Thoracic aorta (tissue), 2 donors: ENCODE measurements around the gene HOXA6. TPM values are rescaled to one million over a fixed set of nuclear protein-coding genes. Genes with fewer than 3 reads are reported as not detected.

Source experiments
- ATAC-seq: fragments of 150-250 bp; one replicate; pipeline ENCODE4 v1.8.0; 2017; ENCODE audit warnings: low read depth; ENCODE audit not compliant: insufficient number of reproducible peaks, low FRiP score
- DNase-seq: peaks from one replicate; pipeline ENCODE4 v3.0.0-alpha.2; 2020; ENCODE audit warnings: low spot score
- H3K27ac ChIP-seq, 2 donors: fragments of 200-600 bp; sonication (generic); 1 replicate in 1 of 2; 2 replicates in 1 of 2; pipeline ENCODE4 v1.5.1; 2016; ENCODE audit warnings: mild to moderate bottlenecking in 2 of 2, moderate library complexity in 2 of 2
- H3K27me3 ChIP-seq: fragments of 200-600 bp; sonication (generic); replicated peaks from 2 replicates; pipeline ENCODE4 v1.6.0; 2016; ENCODE audit warnings: mild to moderate bottlenecking; ENCODE audit not compliant: insufficient read depth
- H3K36me3 ChIP-seq: fragments of 200-600 bp; sonication (generic); one replicate; pipeline ENCODE4 v1.5.1; 2016
- H3K4me1 ChIP-seq, 2 donors: fragments of 200-600 bp; sonication (generic); 1 replicate in 1 of 2; 2 replicates in 1 of 2; pipeline versions ENCODE4 v1.5.1 to v1.6.0; 2016; ENCODE audit warnings: low read depth in 2 of 2, mild to moderate bottlenecking in 1 of 2; ENCODE audit not compliant: control insufficient read depth in 1 of 2
- H3K4me3 ChIP-seq: fragments of 200-600 bp; sonication (generic); 2 replicates; pipeline ENCODE4 v1.5.1; 2016; ENCODE audit warnings: mild to moderate bottlenecking
- H3K9me3 ChIP-seq: fragments of 200-600 bp; sonication (generic); 2 replicates; pipeline ENCODE4 v1.5.1; 2016
- total RNA-seq, 2 donors: library from RNA; depleted of rRNA; stranded (reverse); fragments of >200 nt; gene quantifications; one replicate each; pipeline versions ENCODE4 v1.1.0 to v1.2.3, GENCODE V29; 2016
- TF ChIP-seq, protein P1 (sequence below): fragments of 200-600 bp; sonication (generic); IDR thresholded peaks from one replicate; pipeline ENCODE4 v1.5.1; 2019; ENCODE audit warnings: antibody characterized with exemption

The HOXA6 gene
- total RNA-seq, 2 donors from 2014 or later, result not detected

DNA sequence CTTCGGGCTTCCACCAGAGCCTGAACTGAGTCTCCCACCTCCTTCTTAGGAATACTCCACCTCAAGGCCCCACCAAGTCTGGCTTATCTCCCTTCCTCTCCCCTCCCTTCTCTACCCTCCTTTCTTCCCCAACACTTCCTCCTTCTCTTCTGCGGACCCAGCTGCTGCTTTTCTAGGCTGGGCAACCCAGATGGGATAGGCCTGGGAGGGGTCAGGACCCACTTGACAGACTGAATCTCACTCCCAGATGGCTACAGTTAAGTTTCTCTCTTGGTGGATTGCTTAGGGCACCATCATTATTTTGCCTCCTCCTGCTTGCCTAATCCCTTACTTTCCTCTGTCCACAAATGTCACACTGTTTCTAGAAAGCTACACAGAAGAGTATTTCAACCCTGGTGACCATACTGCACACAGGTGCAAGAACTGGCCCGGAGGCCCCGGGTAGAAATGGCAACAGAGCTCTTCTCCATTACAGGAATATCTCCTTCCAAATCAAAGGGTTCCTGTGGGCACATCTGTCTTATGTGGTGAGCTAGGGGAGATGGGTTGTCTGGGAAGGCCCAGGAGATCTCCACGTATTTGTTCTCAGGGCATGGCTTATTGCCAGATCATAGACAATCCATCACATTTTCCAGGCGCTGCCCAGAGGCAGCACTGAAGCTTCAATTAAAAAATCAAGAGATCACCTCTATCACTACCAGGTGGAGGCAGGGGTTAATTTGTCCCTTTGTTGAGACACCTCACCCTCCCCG, 42.6 kb upstream of the HOXA6 start:
- H3K4me3 ChIP-seq, result no peak overlapping the region
- no peak for ATAC-seq

GRCh38 chr7:27189295-27189996, 41.9 kb upstream of the HOXA6 start:
- Histone ChIP-seq H3K4me3 (peak overlapping the region; percentile 28), H3K4me1 (peaks cover 32 to 49% of the 10 kb centered on the region in 2 donors), H3K36me3 (no peaks in the 10 kb centered on the region), H3K9me3 (no peaks in the 10 kb centered on the region), H3K27ac (no peak overlapping the region), H3K27me3 (peaks cover 47% of the 10 kb centered on the region)
- no peak for DNase-seq
- TF ChIP-seq, protein P1, sequence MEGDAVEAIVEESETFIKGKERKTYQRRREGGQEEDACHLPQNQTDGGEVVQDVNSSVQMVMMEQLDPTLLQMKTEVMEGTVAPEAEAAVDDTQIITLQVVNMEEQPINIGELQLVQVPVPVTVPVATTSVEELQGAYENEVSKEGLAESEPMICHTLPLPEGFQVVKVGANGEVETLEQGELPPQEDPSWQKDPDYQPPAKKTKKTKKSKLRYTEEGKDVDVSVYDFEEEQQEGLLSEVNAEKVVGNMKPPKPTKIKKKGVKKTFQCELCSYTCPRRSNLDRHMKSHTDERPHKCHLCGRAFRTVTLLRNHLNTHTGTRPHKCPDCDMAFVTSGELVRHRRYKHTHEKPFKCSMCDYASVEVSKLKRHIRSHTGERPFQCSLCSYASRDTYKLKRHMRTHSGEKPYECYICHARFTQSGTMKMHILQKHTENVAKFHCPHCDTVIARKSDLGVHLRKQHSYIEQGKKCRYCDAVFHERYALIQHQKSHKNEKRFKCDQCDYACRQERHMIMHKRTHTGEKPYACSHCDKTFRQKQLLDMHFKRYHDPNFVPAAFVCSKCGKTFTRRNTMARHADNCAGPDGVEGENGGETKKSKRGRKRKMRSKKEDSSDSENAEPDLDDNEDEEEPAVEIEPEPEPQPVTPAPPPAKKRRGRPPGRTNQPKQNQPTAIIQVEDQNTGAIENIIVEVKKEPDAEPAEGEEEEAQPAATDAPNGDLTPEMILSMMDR, result no peak
- ATAC-seq, result no peak

More for the DNA sequence above, 42.6 kb upstream of the HOXA6 start:
- Histone ChIP-seq H3K9me3 (no peaks in the 10 kb centered on the region), H3K27me3 (peaks cover 46% of the 10 kb centered on the region), H3K27ac (no peak overlapping the region), H3K4me1 (peaks cover 26 to 42% of the 10 kb centered on the region in 2 donors), H3K36me3 (no peaks in the 10 kb centered on the region)
- no peak for DNase-seq
- TF ChIP-seq, protein P1, result no peak

DNA sequence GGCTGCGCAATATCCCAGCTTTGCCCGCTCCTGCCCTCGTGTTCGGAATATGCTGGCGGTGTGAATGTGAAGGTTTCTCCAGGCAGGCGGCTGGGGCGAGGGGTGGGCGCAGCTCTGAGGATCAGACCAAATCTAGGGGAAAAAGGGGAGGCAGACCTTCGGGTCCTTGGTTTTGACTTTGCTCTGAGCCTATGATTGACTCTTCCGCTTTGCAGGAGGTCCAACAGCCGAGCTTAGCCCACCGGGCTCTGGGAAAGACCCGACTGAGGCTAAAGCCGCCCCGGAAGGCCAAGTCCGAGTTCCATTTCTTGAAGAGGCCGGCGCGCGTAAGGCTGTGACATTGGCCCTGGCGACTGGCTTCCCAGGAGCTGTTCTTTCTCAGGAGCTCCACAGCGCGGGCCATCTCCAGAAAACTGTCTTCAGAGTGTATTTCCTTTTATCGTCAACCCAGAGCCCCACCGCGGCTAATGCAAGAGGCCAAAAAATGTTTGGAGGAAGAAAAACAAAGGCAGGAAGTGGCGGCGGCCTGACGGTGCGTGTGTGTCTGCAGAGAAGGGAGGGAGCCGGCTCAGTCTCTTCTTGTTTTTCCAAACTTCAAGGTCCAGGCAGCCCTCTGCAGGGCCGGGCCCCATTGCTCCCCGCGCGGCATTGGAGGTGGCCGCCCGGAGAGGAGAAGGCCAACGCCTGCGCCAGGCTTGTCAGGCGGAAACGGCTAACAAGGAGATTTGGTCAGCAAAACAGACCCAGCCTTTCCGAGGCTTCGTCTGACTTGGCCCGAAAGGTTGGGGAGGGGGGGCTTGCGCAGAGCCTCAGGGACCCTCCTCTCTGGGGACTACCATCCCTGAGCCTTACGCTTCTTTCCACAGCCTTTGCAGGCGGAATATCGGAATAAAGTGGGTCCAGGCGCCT, 41.1 kb upstream of the HOXA6 start:
- H3K27ac ChIP-seq, result peak overlapping the region in 1 of 2 donors; percentile 5
- DNase-seq (no peak), ATAC-seq (no peak)
- TF ChIP-seq, protein P1, result no peak
- H3K36me3 ChIP-seq, result no peaks in the 10 kb centered on the region
- no peaks in the 10 kb centered on the region for H3K9me3 ChIP-seq
- H3K27me3 ChIP-seq, result peaks cover 51% of the 10 kb centered on the region
- H3K4me3 ChIP-seq, result peak overlapping the region; percentile 28
- H3K4me1 ChIP-seq, result peaks cover 40 to 57% of the 10 kb centered on the region in 2 donors

DNA sequence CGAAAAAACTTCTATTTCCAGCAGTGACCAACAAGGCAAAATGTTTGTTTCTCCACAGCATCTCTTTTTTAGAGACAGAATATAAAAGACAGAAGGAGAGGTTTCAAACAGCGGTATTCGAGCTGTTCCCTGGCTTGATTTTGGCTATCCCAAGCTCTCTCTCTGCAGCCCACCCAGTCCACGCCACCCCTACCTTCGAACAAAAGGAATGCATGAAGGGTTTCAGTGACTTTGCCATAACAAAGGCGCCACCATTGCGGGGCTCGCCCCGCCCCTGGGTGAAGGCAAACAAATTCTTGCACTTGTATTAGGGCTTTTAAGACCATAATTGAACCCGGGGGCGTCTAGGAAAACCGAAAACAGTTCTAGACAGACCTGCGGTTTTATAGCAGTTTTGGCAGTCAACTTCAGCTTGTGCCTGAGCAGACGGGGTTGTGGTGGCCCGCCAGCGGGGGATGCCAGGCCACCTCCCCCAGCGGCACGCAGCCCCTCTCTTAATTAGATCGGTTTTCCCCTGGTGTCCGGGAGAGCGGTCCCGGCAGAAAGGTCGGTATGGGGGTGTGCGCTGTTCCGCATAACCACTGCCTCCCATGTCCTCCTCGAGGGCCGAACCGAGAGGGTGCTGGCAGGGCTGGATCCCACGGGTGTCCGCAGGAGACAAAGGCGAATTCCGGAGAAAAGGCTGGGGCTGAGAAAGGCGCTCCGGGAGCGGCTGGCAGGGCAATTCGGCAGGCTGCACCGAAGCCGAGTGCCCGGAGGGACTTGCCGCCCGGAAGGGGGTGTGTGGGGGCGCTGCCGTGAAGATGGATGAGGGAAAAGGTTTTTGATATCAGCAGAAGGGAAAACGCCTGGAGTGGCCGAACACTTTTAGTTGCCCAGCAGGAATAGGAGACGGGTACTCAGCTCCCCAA, 40.2 kb upstream of the HOXA6 start:
- Histone ChIP-seq H3K4me3 (peak overlapping the region; percentile 28), H3K36me3 (no peaks in the 10 kb centered on the region), H3K27me3 (peaks cover 50% of the 10 kb centered on the region), H3K27ac (peak overlapping the region in 1 of 2 donors; percentile 5), H3K9me3 (no peaks in the 10 kb centered on the region), H3K4me1 (peaks cover 34 to 61% of the 10 kb centered on the region in 2 donors)
- ATAC-seq, result no peak
- TF ChIP-seq, protein P1, result no peak
- DNase-seq, result no peak
